Transverse colon (tissue), 4 donors: ENCODE measurements around the gene NUAK2.

Source experiments
- CTCF ChIP-seq, 5 experiments: fragments of 200-600 bp in 3 of 5; fragments of 450-650 bp in 2 of 5; sonication (generic) in 3 of 5; IDR thresholded peaks; 1 replicate in 2 of 5; 2 replicates in 3 of 5; pipeline ENCODE4 v1.5.1; 2016 to 2017; ENCODE audit warnings: antibody characterized with exemption in 5 of 5, inconsistent platforms in 3 of 5, mild to moderate bottlenecking in 2 of 5, moderate library complexity in 1 of 5
- POLR2A ChIP-seq: fragments of 450-650 bp; IDR thresholded peaks from one replicate; pipeline ENCODE4 v1.6.1; 2016; ENCODE audit warnings: antibody characterized with exemption, mild to moderate bottlenecking, moderate library complexity
- POLR2AphosphoS5 ChIP-seq, 3 donors: sonication (generic); formaldehyde crosslinking; IDR thresholded peaks; one replicate each; pipeline ENCODE4 v1.6.1; 2016; ENCODE audit warnings: antibody characterized with exemption in 3 of 3

- TF ChIP-seq CTCF (IDR thresholded peaks at IDR 0.05) (no peak), POLR2A (no peak), POLR2AphosphoS5 (IDR thresholded peaks at IDR 0.05) (no peak)
Measured at GRCh38 chr1:205304695-205305070, 16.9 kb downstream of the NUAK2 start.
